T-helper 2 cell (primary cell): Measurements from ENCODE around the gene GET4.
"Not testable (repeated sequence)": the region's sequence is repeated elsewhere in the genome, so short reads cannot be mapped to it uniquely, and the experiment has no call there.

Source experiments
- DNase-seq, 5 experiments: peaks; one replicate each; pipeline versions ENCODE4 v3.0.0 to v3.0.0-alpha.2; 2012 to 2022

The GET4 gene

DNA sequence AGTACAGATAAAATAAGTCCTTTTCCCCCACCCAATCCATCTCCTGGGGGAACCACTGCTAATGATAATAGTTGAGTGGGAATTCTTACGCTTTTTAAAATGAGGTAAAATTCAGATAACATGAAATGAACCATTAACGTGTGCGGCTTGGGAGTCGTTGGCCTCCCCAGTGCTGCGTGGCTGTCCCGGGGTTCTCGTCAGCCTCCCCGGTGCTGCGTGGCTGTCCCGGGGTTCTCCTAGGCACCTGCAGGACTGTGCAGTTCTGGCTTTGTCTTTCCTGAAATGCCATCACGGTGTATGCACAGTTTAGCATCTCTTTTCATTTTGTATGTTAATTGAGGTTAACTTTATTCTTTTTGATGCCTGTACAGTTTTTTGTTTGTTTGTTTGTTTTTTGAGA, 30.6 kb upstream of the GET4 start:
- DNase-seq = no peak

DNA sequence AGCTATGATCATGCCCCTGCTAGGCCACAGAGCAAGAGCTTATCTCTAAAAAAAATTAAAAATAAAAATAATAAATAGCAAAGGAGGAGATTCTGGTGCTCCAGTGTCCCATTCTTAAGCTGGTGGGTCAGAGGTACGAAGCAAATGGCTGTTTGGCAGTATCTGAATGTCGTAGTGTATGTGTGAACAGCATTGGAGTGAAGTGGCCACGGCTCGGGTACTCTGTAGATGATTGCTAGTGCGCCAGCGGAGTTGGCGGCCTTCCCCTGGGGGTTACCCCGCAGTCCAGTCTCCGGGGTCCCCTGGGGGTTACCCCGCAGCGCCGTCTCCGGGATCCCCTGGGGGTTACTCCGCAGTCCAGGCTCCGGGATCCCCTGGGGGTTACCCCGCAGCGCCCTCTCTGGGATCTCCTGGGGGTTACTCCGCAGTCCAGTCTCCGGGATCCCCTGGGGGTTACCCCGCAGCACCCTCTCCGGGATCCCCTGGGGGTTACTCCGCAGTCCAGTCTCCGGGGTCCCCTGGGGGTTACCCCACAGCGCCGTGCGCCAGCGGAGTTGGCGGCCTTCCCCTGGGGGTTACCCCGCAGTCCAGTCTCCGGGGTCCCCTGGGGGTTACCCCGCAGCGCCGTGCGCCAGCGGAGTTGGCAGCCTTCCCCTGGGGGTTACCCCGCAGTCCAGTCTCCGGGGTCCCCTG, 29.2 kb upstream of the GET4 start:
- DNase-seq = not testable (repeated sequence)

DNA sequence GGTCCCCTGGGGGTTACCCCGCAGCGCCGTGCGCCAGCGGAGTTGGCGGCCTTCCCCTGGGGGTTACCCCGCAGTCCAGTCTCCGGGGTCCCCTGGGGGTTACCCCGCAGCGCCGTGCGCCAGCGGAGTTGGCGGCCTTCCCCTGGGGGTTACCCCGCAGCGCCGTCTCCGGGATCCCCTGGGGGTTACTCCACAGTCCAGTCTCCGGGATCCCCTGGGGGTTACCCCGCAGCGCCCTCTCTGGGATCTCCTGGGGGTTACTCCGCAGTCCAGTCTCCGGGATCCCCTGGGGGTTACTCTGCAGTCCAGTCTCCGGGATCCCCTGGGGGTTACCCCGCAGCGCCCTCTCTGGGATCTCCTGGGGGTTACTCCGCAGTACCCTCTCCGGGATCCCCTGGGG, 28.6 kb upstream of the GET4 start:
- not testable (repeated sequence) for DNase-seq

DNA sequence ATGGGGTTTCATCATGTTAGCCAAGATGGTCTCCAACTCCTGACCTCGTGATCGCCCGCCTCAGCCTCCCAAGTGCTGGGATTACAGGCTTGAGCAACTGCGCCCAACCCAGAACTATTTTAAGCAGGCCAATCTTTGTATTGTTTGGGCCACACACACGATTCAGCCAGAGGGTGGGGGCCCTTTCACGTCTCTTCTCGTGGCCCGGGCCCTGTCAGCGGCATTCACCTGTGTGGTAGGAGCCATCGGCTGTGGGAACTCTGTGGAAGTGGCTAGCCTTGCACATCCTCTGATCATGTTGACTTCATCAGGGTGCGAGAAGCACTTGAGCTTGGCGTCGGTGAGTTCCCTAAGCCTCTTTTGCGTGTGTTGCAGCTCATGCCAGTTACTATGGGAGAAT, 27.2 kb upstream of the GET4 start:
- no peak for DNase-seq

DNA sequence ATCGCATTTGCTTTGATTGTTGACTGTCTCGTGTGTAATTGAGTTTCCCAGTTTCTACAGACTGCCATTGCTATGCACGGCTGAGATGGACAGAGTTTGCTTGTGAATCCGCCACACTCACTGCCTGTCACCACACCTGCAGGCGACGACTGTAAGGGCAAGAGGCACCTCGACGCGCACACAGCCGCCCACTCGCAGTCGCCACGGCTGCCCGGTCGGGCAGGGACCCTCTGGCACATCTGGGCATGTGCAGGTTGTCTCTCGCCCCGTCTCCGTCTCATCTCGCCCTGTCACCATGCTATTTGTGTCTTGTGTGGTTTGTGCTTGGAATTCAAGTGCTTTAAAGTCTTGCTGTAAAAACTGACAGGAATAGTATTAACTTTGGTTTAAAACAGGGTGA, 26.6 kb upstream of the GET4 start:
- DNase-seq = no peak

DNA sequence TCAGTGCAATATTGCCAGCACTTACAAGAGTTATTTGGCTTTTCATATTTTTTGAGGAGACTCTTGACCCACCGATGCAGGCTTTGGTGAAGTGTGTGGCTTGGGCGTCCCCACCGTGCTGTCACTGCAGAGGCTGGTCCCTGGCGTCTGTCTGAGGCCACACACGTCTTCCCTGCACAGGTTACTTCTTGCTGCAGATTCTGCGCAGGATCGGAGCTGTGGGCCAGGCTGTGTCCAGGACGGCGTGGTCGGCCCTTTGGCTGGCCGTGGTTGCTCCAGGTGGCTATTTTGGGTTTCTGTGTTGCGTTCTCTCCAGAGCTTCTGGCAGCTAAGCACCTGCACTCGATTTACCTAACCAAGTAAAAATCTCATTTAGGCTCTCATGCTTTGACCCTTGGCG, 25.1 kb upstream of the GET4 start:
- no peak for DNase-seq

DNA sequence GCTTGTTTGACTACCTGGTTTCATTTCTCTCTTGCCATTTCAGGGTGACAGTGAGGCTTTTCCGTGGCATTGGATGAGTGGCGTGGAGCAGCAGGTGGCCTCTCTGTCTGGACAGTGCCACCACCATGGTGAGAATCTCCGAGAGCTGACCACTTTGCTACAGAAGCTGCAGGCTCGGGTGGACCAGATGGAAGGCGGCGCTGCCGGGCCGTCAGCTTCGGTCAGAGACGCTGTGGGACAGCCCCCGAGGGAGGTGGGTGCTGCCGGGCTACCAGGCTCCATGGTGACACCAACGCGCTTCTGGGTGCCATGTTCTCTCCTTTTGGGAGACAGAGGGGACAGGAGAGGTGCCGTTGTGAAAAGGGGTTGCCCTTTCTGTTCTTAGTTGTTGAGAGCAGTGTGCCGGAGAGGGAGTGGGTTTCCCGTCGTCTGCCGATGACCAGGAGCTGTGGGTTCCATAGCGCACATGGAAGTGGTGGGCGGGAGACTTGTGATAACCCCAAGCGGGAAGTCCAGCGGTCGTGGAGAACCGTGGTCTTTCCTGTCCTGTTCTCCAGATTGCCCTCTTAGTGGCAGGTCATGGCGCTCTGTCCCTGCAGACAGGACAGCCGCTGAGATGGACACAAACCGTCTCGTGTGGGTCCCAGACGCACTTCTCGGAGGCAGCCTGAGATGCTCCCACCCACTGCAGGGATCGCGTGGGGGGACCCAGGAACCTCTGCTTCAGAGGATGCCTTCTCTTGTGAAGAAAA, 22.8 kb upstream of the GET4 start:
- no peak for DNase-seq

DNA sequence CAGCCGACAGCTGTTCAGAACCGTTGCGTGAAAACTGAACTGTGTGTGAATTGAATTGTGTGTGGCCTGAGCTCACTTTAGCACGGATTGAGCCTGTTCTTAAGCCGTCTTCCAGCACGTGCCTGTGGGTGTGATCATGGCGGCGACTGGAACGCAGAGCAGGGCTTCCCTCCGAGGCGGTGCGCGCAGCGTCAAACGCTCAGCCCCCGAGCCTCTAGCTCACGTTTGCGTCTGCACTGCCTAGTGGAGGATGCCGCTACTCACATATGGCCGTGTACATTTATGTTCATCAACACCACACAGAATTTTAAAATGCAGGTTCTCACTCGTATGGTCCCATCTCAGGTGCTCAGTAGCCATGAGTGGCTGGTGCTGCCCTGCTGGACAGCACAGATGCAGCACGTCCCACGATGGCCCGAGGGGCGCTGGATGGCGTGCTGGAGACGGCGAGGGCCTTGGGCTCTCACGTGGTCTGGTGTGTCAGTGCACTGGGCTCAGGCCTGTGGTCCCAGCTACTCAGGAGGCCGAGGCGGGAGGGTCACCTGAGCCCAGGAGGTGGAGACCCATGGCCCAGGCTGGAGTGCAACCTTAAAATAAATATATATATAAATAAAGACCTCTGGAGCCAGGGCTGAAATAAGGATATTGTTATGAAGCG, 22.1 kb upstream of the GET4 start:
- no peak for DNase-seq

DNA sequence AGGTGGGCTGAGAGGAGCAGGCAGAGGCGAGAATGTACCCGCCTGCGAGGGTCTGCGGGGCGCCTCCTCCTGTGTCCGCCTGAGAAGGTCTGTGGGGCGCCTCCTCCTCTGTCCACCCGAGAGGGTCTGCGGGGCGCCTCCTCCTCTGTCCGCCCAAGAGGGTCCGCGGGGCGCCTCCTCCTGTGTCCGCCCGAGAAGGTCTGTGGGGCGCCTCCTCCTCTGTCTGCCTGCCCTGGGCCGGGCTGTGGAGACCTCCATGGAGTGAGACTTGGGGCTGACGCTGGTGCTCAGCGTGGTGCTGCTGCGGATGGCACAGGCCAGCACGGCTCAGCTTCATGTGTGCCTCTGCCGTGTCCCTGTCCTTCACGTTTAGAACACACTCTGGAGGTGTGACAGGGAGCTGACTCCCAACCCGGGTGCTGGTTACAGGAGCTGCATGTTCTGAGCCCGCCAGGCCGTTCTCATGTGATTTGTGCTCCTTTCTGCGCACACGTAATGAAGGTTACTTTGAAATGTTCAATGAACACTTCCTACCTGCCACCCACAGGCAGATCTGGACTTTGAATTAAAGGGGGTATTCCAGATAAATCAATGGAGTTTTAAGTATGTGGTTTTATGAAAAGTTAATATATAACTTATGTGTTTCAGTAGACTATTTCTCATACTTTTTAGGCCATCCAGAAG, 20.5 kb upstream of the GET4 start:
- no peak for DNase-seq

DNA sequence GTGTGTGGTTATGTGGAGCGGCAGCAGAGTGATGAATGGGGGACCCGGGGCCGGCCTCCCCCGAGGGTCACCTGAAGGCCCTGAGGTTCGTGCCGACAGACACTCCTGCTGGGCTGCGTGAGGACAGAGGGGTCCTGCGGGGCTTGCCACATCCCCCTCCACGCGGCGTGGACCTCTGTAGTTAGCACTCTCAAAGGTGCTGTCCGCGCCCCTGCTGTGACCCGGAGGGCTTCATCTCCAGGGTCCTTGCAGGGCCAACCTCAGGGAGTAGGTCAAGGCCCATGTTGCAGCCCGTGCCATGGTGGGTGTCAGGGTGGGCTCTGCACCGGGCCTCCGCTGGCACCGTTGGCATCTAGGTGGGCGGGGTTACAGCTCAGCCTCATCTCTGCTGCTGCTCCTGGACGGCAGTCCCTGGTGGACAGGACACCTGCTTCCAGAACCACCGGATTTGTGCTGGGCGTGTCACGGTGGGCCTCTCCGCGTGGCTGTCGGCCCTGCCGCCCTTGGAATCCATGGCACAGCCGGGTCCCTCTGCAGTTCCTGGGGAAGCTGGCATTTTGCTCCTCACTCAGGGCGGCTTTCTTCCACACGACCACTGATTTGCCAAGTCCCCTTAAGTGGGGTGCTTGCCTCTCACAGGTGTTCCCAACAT, 19.8 kb upstream of the GET4 start:
- no peak for DNase-seq

DNA sequence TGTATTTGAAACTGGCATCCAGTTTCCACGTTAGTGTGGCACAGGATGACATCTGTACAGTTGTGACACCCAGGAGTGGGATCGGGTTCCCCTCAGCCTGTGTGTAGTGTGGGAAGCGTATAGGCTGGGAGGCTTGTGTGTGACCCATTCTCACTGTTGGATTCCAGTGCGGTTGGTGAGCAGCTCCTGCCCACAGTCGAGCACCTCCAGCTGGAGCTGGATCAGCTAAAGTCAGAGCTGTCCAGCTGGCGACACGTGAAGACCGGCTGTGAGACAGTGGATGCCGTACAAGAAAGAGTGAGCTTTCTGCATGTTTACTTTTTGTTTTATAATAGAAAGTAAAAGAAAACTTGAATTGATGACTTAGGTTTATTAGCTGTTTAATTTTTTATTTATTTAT, 18.7 kb upstream of the GET4 start:
- no peak for DNase-seq

DNA sequence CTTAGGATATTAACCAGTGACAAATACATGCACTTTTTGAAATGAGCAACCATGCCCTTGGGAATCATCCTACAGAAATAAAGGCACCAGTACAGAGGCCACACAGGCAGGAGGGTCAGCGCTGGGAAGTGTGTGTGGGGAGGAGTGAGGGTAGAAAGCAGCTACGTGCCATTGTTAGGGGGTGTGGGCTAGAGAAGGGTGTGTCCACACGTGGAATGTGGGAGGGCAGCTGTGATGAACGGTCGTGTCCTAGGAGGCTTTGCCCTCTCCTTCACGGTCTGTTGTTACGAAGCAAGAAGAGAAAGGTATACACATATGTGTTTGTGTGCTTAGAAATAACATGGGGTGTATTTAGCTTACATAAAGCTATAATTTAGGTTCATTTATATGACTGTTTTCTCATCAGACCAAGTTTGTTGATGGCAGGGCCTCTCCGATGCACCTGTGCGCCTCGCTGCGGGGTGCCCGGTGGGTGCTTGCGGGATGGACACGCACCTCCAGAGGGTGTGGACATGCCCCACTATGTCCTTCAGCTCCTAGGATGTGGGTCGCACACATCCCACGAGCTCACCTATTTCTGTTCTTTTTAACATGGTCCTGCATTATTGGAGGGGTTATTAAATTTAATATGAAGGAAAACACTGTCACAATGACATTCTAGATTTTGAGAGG, 16.9 kb upstream of the GET4 start:
- no peak for DNase-seq

DNA sequence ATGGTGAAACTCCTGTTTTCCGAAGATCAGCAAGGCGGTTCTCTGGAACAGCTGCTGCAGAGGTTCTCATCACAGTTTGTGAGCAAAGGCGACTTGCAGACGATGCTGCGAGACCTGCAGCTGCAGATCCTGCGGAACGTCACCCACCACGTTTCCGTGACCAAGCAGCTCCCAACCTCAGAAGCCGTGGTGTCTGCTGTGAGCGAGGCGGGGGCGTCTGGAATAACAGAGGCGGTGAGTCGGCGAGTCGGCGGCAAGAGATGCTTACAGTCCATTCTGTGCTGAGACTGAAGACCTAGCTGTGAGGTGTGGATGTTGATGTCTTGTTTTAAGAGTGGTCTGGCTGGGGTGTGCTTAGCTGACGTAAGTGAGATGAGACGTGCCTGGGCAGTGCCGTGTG, 16.2 kb upstream of the GET4 start:
- DNase-seq = no peak

DNA sequence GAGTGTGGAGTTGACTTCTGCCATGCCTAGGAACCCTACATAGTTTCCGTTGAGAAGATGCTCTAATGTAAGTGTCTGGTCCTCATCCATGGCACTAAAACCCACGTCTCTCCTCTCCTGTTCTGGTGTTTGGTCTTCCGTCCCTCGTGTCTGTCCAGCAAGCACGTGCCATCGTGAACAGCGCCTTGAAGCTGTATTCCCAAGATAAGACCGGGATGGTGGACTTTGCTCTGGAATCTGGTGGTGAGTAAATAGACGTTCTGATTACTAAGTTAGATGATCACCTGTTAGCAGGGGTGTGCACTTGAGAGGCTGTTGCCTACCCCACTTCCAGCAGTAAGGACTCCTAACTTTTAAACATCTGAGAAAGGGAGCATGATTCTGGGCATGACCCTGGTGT, 15.1 kb upstream of the GET4 start:
- no peak for DNase-seq

DNA sequence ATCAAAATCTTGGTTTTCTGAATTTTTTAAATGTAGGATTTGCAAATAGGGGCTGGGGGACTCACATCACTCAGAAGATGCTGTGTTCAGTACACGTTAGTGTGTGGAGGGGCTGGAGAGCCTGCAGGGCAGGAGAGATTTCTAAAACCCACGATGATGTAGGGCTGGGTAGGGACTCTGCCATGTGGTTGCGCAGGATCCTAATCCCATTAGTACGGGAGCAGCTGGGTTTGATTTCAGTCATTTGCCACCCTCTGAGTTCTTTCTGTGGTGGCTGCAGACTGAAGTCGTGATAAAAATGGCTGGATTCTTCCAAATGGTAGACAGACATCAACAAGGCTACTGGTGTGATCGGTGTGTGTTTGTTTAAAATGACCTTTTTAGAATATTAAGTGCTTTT, 14.2 kb upstream of the GET4 start:
- no peak for DNase-seq

DNA sequence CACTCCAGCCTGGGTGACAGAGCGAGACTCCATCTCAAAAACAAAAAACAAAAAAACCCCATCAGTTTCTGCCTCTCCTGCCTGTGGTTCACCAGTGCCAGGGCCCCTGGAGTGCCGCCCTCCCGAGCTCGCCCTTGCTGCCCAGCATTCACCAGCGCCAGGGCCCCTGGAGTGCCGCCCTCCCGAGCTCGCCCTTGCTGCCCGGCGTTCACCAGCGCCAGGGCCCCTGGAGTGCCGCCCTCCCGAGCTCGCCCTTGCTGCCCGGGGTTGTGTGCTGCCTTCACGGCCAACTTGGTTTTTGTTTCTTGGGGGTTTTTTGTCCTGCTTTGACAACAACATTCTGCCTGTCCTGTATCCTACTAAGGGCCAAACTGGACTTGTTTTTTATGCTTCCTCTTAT, 13.2 kb upstream of the GET4 start:
- no peak for DNase-seq

DNA sequence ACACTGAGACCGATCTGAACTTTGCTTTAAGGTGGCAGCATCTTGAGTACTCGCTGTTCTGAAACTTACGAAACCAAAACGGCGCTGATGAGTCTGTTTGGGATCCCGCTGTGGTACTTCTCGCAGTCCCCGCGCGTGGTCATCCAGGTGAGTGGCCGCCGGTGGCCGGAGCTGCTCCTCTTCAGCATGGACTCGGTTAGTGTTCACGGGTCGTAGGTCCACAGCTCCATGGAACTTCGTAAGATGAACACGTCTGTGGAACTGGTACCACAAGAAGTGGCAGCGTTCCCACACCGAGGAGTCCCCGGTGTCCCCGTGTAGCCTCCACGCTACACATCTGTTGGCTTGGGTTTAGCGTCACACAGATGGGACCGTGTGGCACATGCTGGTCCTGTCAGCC, 10.4 kb upstream of the GET4 start:
- no peak for DNase-seq

DNA sequence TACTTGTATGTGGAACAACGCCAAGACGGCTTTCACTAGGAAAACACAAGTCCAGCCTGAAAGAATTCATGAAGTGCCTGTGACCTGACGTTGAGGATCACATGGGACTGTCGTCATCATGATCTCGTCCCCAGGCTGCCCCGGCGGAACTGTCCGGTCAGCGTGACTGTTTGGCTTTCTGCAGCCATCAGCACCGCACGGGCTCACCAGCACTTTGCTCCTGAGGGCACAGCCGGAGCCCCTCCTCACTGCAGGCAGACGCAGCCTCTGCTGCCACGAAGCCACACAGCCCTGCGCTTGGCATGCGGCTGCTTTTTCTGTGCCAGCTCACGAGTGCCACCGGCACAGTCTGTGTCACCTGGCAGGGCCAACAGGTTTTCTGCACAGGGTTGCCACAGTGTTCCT, 9.4 kb upstream of the GET4 start:
- no peak for DNase-seq

DNA sequence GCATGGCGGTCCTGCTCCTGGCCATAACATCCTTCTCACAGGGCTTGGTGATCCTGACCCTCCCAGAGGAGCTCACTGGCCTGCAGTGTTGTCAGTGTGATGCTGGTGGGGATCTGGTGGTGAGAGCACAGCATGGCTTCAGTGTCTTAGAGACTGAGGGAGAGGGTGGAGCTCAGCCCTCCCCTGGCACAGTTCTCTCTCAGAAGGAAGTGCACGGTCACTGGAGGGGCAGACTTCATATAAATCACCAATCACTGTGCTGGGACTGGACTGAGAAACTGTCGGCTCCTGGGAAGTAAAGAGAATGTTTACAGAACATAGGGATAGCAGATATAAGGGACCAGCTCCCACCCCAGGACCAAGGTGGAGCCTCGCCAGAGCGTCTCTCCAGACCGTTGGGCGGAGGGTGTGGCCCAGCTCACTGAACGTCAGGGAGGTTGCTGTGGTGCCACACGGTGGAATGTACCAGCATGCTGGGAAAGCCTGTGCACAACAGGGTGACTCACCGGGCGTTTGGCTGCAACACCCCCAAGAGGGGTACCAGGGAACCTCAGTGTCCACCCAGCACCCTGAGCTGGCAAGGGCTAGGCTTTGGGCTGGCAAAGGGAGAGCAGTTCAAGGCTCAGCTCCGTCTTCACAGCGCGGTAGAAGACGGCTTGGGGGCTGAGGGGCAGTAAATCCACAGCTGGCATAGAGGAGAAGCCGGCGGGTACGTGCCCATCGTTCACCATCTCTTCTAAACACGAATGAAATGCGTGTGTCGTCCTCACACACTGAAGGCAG, 8.8 kb upstream of the GET4 start:
- DNase-seq = no peak

DNA sequence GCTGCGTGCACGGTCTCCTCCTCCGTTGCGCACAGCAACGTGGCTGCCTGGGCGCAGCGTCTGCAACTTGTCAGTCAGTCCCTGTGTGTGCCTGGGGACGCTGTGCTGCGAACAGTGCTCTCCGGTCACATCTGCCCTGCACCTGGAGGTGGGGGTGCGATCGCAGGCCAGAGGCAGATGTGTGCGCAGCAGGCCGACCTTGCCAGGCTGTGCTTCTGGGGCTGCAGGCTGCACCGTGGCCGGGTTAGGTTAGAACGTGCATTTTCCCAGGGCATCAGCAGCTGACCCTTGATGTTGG, 8.2 kb upstream of the GET4 start:
- DNase-seq = no peak

DNA sequence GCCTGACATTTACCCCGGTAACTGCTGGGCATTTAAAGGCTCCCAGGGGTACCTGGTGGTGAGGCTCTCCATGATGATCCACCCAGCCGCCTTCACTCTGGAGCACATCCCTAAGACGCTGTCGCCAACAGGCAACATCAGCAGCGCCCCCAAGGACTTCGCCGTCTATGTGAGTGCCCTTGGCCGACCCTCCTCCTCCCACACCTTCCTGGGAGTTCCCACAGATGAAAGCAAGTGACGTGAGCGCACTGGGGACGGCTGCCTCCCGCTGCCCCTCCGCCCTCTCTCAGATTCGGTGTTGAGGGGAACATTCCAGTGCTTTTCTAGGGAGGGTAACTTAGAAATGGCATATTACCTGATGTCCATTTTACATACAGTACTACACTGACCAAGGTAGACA, 7.0 kb upstream of the GET4 start:
- DNase-seq = no peak
